Measurements from ENCODE around the gene MON1A. TPM values are rescaled to one million over a fixed set of nuclear protein-coding genes. Genes with fewer than 3 reads are reported as not detected.

Gene MON1A
- total and polyA plus RNA-seq, 2 experiments from 2014 or later: 12.8 to 13.3 TPM

GRCh38 chr3:49880581-49881315 is 48.9 kb downstream of the MON1A start:
- DNase-seq (ENCODE audit: low read depth in 1 of 2, low spot score in 1 of 2): peak in 1 of 2 donors; percentile 81
- TF ChIP-seq CTCF (IDR thresholded peaks at IDR 0.05; ENCODE audit: low read depth, low read length): no peak
- Histone ChIP-seq H3K27ac (peak overlapping the region; percentile 79), H3K4me3 (no peak overlapping the region), H3K4me1 (ENCODE audit: low read depth) (peaks cover 33% of the 10 kb centered on the region), H3K36me3 (no peaks in the 10 kb centered on the region), H3K27me3 (no peaks in the 10 kb centered on the region), H3K9me3 (ENCODE audit: low read depth) (no peaks in the 10 kb centered on the region)

- TF ChIP-seq CTCF (IDR thresholded peaks at IDR 0.05; ENCODE audit: low read depth, low read length): no peak
- Histone ChIP-seq H3K27me3 (no peaks in the 10 kb centered on the region), H3K9me3 (ENCODE audit: low read depth) (no peaks in the 10 kb centered on the region), H3K4me1 (ENCODE audit: low read depth) (peaks cover 33% of the 10 kb centered on the region), H3K27ac (peak overlapping the region; percentile 79), H3K4me3 (no peak overlapping the region), H3K36me3 (no peaks in the 10 kb centered on the region)
- no peak for DNase-seq (ENCODE audit: low read depth in 1 of 2, low spot score in 1 of 2)
Observed at GRCh38 chr3:49879721-49880120, 49.9 kb downstream of the MON1A start.

- H3K9me3 ChIP-seq (ENCODE audit: low read depth): no peaks in the 10 kb centered on the region
- peaks cover 33% of the 10 kb centered on the region for H3K4me1 ChIP-seq (ENCODE audit: low read depth)
- no peak for DNase-seq (ENCODE audit: low read depth in 1 of 2, low spot score in 1 of 2)
- H3K36me3 ChIP-seq: no peaks in the 10 kb centered on the region
- H3K27me3 ChIP-seq: no peaks in the 10 kb centered on the region
- H3K4me3 ChIP-seq: no peak overlapping the region
- TF ChIP-seq CTCF (IDR thresholded peaks at IDR 0.05; ENCODE audit: low read depth, low read length): no peak
- no peak overlapping the region for H3K27ac ChIP-seq
Observed at GRCh38 chr3:49878686-49879085, 50.9 kb downstream of the MON1A start.

- H3K9me3 ChIP-seq (ENCODE audit: low read depth): no peaks in the 10 kb centered on the region
- no peaks in the 10 kb centered on the region for H3K36me3 ChIP-seq
- no peak for TF ChIP-seq CTCF (IDR thresholded peaks at IDR 0.05; ENCODE audit: low read depth, low read length)
- H3K4me1 ChIP-seq (ENCODE audit: low read depth): peaks cover 33% of the 10 kb centered on the region
- no peak for DNase-seq (ENCODE audit: low read depth in 1 of 2, low spot score in 1 of 2)
- H3K27ac ChIP-seq: no peak overlapping the region
- no peaks in the 10 kb centered on the region for H3K27me3 ChIP-seq
- no peak overlapping the region for H3K4me3 ChIP-seq
Observed at GRCh38 chr3:49877716-49878115, 51.9 kb downstream of the MON1A start.

- DNase-seq (ENCODE audit: low read depth in 1 of 2, low spot score in 1 of 2): no peak
- H3K4me3 ChIP-seq: no peak overlapping the region
- H3K27me3 ChIP-seq: no peaks in the 10 kb centered on the region
- no peaks in the 10 kb centered on the region for H3K9me3 ChIP-seq (ENCODE audit: low read depth)
- peaks cover 24% of the 10 kb centered on the region for H3K4me1 ChIP-seq (ENCODE audit: low read depth)
- no peak overlapping the region for H3K27ac ChIP-seq
- no peak for TF ChIP-seq CTCF (IDR thresholded peaks at IDR 0.05; ENCODE audit: low read depth, low read length)
- H3K36me3 ChIP-seq: no peaks in the 10 kb centered on the region
Observed at GRCh38 chr3:49876567-49876966, 53.0 kb downstream of the MON1A start.

Data from cardiac muscle cell (in vitro differentiated cells and primary cell).